Measurements from ENCODE around the gene TNFSF9. TPM values are rescaled to one million over a fixed set of nuclear protein-coding genes. Genes with fewer than 3 reads are reported as not detected.

The TNFSF9 gene
- total RNA-seq, 4 donors from 2014 or later = 0.66 to 1.3 (median 1.2) TPM; not detected in 1

- H3K27me3 ChIP-seq = no peaks in the 10 kb centered on the region
- H3K4me3 ChIP-seq = no peak overlapping the region
- no peaks in the 10 kb centered on the region for H3K9me3 ChIP-seq
- no peak for DNase-seq (ENCODE audit: low spot score in 2 of 2)
- H3K27ac ChIP-seq = peak overlapping the region in 1 of 4 donors; percentile 40
- H3K36me3 ChIP-seq = no peaks in the 10 kb centered on the region
- 61 to 66% methylated on average over 12 to 20 of the region's 20 CpGs for WGBS, 2 donors
- TF ChIP-seq CTCF (IDR thresholded peaks at IDR 0.05) (no peak), EP300 (IDR thresholded peaks at IDR 0.05) (no peak)
- H3K4me1 ChIP-seq = peaks cover 0 to 10% (median 1%) of the 10 kb centered on the region in 4 donors
Observed at GRCh38 chr19:6521718-6522646, 8.8 kb upstream of the TNFSF9 start.

GRCh38 chr19:6522712-6523111 lies 8.1 kb upstream of the TNFSF9 start:
- Histone ChIP-seq H3K4me3 (no peak overlapping the region), H3K27ac (peak overlapping the region in 1 of 4 donors; percentile 40), H3K36me3 (no peaks in the 10 kb centered on the region), H3K9me3 (no peaks in the 10 kb centered on the region), H3K27me3 (no peaks in the 10 kb centered on the region), H3K4me1 (peaks cover 0 to 8% (median 0%) of the 10 kb centered on the region in 4 donors)
- no peak for DNase-seq (ENCODE audit: low spot score in 2 of 2)
- 81 to 82% methylated on average over 6 of the region's 6 CpGs for WGBS, 2 donors
- TF ChIP-seq POLR2A (IDR thresholded peaks at IDR 0.05) = no peak
- no peak for TF ChIP-seq CTCF (IDR thresholded peaks at IDR 0.05)
- TF ChIP-seq EP300 (IDR thresholded peaks at IDR 0.05) = no peak

- no peak overlapping the region for H3K4me3 ChIP-seq
- H3K9me3 ChIP-seq = no peaks in the 10 kb centered on the region
- WGBS, 2 donors = 40 to 60% methylated on average over 2 of the region's 2 CpGs
- H3K36me3 ChIP-seq = no peaks in the 10 kb centered on the region
- no peaks in the 10 kb centered on the region for H3K27me3 ChIP-seq
- no peak for DNase-seq (ENCODE audit: low spot score in 2 of 2)
- TF ChIP-seq POLR2A (IDR thresholded peaks at IDR 0.05) = no peak
- TF ChIP-seq EP300 (IDR thresholded peaks at IDR 0.05) = no peak
- no peak for TF ChIP-seq CTCF (IDR thresholded peaks at IDR 0.05)
- H3K27ac ChIP-seq = no peak overlapping the region
- peaks cover 0 to 16% (median 8%) of the 10 kb centered on the region in 4 donors for H3K4me1 ChIP-seq
Observed at GRCh38 chr19:6524311-6524710, 6.5 kb upstream of the TNFSF9 start.

GRCh38 chr19:6527893-6528543 lies 2.8 kb upstream of the TNFSF9 start:
- Histone ChIP-seq H3K4me1 (peaks cover 0 to 46% (median 29%) of the 10 kb centered on the region in 4 donors), H3K4me3 (no peak overlapping the region), H3K9me3 (no peaks in the 10 kb centered on the region), H3K27me3 (peaks cover 0 to 19% of the 10 kb centered on the region in 2 donors), H3K36me3 (no peaks in the 10 kb centered on the region), H3K27ac (no peak overlapping the region)
- WGBS, 2 donors = 62 to 74% methylated on average over 17 of the region's 17 CpGs
- DNase-seq (ENCODE audit: low spot score in 2 of 2) = no peak
- no peak for TF ChIP-seq CTCF (IDR thresholded peaks at IDR 0.05)
